ENCODE results near the gene ENTPD5. TPM values are rescaled to one million over a fixed set of nuclear protein-coding genes. Genes with fewer than 3 reads are reported as not detected.

ENTPD5 gene
- polyA plus RNA-seq, 1 donor from 2014 or later, result 5.7 TPM

- Histone ChIP-seq H3K27ac (ENCODE audit: low read length) (no peak overlapping the region), H3K4me2 (ENCODE audit: low read length) (no peak overlapping the region), H3K9ac (ENCODE audit: low read length) (no peak overlapping the region), H2AFZ (ENCODE audit: low read depth, low read length) (no peak overlapping the region), H3K4me3 (ENCODE audit: low read length) (no peak overlapping the region), H4K20me1 (ENCODE audit: insufficient read depth) (no peaks in the 10 kb centered on the region), H3K9me2 (ENCODE audit: insufficient read depth, low read length) (no peaks in the 10 kb centered on the region), H3K9me3 (ENCODE audit: low read length) (no peaks in the 10 kb centered on the region), H3F3A (ENCODE audit: insufficient read depth, low read length, poor library complexity, severe bottlenecking) (no peaks in the 10 kb centered on the region), H3K27me3 (ENCODE audit: insufficient read depth, low read depth, low read length) (no peaks in the 10 kb centered on the region), H3K36me3 (ENCODE audit: insufficient read depth, low read length) (no peaks in the 10 kb centered on the region), H3K79me2 (replicated peaks; ENCODE audit: insufficient read depth, low read length) (peaks cover 6% of the 10 kb centered on the region)
- TF ChIP-seq RAD21 (conservative IDR thresholded peaks at IDR 0.05), result no peak
- TF ChIP-seq EP300 (conservative IDR thresholded peaks at IDR 0.05; ENCODE audit: poor library complexity, severe bottlenecking), result no peak
- TF ChIP-seq TAF1 (IDR thresholded peaks at IDR 0.05; ENCODE audit: low read depth), result no peak
- TF ChIP-seq MXI1 (conservative IDR thresholded peaks at IDR 0.05; ENCODE audit: poor library complexity, severe bottlenecking), result no peak
- TF ChIP-seq POLR2AphosphoS5 (IDR thresholded peaks at IDR 0.05), result no peak
- TF ChIP-seq CTCF (IDR thresholded peaks at IDR 0.05; ENCODE audit: poor library complexity, severe bottlenecking), result no peak
Measured at GRCh38 chr14:73955674-73956073, 63.4 kb downstream of the ENTPD5 start.

GRCh38 chr14:73953731-73954130, 65.4 kb downstream of the ENTPD5 start:
- Histone ChIP-seq H3K4me3 (ENCODE audit: low read length) (no peak overlapping the region), H3F3A (ENCODE audit: insufficient read depth, low read length, poor library complexity, severe bottlenecking) (no peaks in the 10 kb centered on the region), H3K27me3 (ENCODE audit: insufficient read depth, low read depth, low read length) (no peaks in the 10 kb centered on the region), H3K79me2 (replicated peaks; ENCODE audit: insufficient read depth, low read length) (peaks cover 9% of the 10 kb centered on the region), H3K4me2 (ENCODE audit: low read length) (no peak overlapping the region), H2AFZ (ENCODE audit: low read depth, low read length) (no peak overlapping the region), H3K27ac (ENCODE audit: low read length) (no peak overlapping the region), H4K20me1 (ENCODE audit: insufficient read depth) (no peaks in the 10 kb centered on the region), H3K9ac (ENCODE audit: low read length) (no peak overlapping the region), H3K9me3 (ENCODE audit: low read length) (no peaks in the 10 kb centered on the region), H3K36me3 (ENCODE audit: insufficient read depth, low read length) (no peaks in the 10 kb centered on the region), H3K9me2 (ENCODE audit: insufficient read depth, low read length) (no peaks in the 10 kb centered on the region)
- no peak for TF ChIP-seq REST (IDR thresholded peaks at IDR 0.05; ENCODE audit: borderline replicate concordance)
- TF ChIP-seq TAF1 (IDR thresholded peaks at IDR 0.05; ENCODE audit: low read depth), result no peak
- TF ChIP-seq RAD21 (conservative IDR thresholded peaks at IDR 0.05), result no peak
- TF ChIP-seq SMC3 (conservative IDR thresholded peaks at IDR 0.05; ENCODE audit: poor library complexity), result no peak
- no peak for TF ChIP-seq MXI1 (conservative IDR thresholded peaks at IDR 0.05; ENCODE audit: poor library complexity, severe bottlenecking)
- no peak for TF ChIP-seq EZH2 (IDR thresholded peaks at IDR 0.05; ENCODE audit: borderline replicate concordance, insufficient read depth, low read length, poor library complexity, severe bottlenecking)
